ENCODE results near the gene NRAP. TPM values are rescaled to one million over a fixed set of nuclear protein-coding genes. Genes with fewer than 3 reads are reported as not detected.

NRAP gene
- total RNA-seq, 3 donors from 2014 or later = not detected

DNA sequence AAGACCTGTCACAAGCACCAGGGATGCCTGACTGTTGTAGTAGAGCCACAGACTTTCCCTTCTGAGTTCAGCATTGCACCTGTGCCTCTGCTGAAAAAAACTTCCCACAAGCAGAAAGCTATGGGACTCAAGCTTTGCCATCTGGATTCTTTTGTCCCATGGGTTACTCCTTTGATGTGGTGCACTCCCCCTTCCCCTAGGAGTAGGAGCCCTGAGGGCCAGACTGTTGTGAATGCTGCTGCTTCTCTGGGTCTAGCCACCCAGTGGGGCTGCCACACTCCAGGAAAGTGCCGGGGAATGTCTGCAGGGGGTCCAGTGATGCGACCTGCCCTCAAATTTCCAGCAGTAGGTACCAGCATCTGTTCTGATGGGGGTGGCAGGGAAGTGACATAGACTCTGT lies 27.5 kb upstream of the NRAP start:
- no peak for ATAC-seq
- no peak for DNase-seq
- peaks cover 24% of the 10 kb centered on the region for H3K4me1 Mint-ChIP-seq (ENCODE audit: low read depth)
- H3K27me3 Mint-ChIP-seq (ENCODE audit: low read depth) = no peaks in the 10 kb centered on the region
- H3K4me3 Mint-ChIP-seq = no peak overlapping the region
- H3K9me3 Mint-ChIP-seq = peaks cover 53% of the 10 kb centered on the region
- peaks cover 50% of the 10 kb centered on the region for H3K36me3 Mint-ChIP-seq (ENCODE audit: insufficient read depth)

DNA sequence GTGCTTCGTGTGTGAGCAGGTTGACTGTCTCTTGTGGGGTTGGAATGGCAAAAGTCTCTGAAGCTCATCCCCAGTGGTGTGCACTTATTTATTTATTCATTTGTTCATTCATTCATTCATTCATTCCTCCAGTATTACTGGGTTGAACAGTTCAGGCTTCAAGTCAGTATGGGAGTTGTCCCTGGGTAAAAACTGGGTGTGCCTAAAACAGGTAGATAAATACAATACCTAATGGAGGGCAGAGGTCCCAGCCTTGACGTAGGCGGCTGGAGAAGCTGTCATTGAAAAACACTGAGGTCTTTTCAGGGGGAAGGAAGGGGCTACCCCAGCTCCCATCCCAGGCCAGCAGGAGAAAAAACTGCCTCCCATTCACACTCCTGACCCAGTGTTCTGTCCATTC lies 26.9 kb upstream of the NRAP start:
- H3K4me1 Mint-ChIP-seq (ENCODE audit: low read depth) = peaks cover 24% of the 10 kb centered on the region
- H3K9me3 Mint-ChIP-seq = peaks cover 59% of the 10 kb centered on the region
- H3K36me3 Mint-ChIP-seq (ENCODE audit: insufficient read depth) = peaks cover 53% of the 10 kb centered on the region

DNA sequence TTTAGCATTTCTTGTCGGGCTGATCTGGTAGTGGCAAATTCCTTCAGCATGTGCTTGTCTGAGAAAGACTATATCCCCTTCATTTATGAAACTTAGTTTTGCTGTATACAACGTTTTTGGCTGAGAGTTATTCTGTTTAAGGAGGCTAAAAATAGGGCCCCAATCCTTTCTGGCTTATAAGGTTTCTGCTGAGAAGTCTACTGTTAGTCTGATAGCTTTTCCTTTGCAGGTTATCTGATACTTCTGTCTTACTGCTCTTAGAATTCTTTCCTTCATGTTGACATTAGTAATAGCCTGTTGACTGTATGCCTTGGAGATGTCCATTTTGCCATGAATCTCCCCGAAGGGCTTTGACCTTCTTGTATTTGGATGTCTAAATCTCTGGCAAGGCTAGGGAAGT lies 25.7 kb upstream of the NRAP start:
- H3K36me3 Mint-ChIP-seq (ENCODE audit: insufficient read depth) = peaks cover 61% of the 10 kb centered on the region
- H3K27me3 Mint-ChIP-seq (ENCODE audit: low read depth) = no peaks in the 10 kb centered on the region
- DNase-seq (no peak), ATAC-seq (no peak)
- H3K4me3 Mint-ChIP-seq = no peak overlapping the region
- H3K4me1 Mint-ChIP-seq (ENCODE audit: low read depth) = peaks cover 30% of the 10 kb centered on the region
- peaks cover 69% of the 10 kb centered on the region for H3K9me3 Mint-ChIP-seq

More for the DNA sequence above, 26.9 kb upstream of the NRAP start:
- Mint-ChIP-seq H3K27me3 (ENCODE audit: low read depth) (no peaks in the 10 kb centered on the region), H3K4me3 (no peak overlapping the region)
- no peak for ATAC-seq
- no peak for DNase-seq

DNA sequence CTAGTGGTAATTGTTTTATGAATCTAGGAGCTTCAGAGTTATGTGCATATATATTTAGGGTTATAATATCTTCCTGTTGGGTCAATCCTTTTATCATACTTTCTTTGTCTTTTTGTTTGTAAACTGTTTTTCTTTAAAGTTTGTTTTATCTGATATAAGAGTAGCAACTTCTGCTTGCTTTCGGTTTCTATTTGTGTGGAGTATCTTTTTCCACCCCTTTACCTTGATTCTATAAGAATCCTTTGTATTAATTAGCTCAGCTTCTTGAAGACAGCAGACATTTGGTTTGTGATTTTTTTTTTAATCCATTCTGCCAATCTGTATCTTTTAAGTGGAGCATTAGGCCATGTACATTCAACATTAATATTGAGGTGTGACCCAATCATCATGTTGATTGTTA lies 25.2 kb upstream of the NRAP start:
- peaks cover 33% of the 10 kb centered on the region for H3K4me1 Mint-ChIP-seq (ENCODE audit: low read depth)
- no peak overlapping the region for H3K4me3 Mint-ChIP-seq
- peaks cover 65% of the 10 kb centered on the region for H3K36me3 Mint-ChIP-seq (ENCODE audit: insufficient read depth)
- DNase-seq (no peak), ATAC-seq (no peak)
- H3K9me3 Mint-ChIP-seq = peaks cover 74% of the 10 kb centered on the region
- H3K27me3 Mint-ChIP-seq (ENCODE audit: low read depth) = no peaks in the 10 kb centered on the region

DNA sequence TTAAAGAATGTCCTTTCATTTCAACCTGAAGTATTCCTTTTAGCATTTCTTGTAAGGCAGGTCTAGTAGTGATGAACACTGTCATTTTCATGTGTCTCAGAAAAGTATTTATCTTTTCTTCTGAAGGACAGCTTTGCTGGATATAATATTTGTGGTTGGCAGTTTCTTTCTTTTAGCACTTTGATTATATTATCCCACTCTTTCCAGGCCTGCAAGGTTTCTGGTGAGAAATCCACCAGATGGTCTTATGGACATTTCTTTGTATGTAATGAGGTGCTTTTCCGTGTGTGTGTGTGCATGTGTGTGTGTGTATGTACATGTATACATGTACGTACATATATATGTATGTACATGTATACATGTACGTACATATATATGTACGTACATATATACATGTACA lies 23.2 kb upstream of the NRAP start:
- H3K4me1 Mint-ChIP-seq (ENCODE audit: low read depth) = peaks cover 45% of the 10 kb centered on the region
- ATAC-seq = no peak
- no peaks in the 10 kb centered on the region for H3K27me3 Mint-ChIP-seq (ENCODE audit: low read depth)
- DNase-seq = no peak
- H3K9me3 Mint-ChIP-seq = peaks cover 60% of the 10 kb centered on the region
- H3K36me3 Mint-ChIP-seq (ENCODE audit: insufficient read depth) = peaks cover 53% of the 10 kb centered on the region
- H3K4me3 Mint-ChIP-seq = no peak overlapping the region

DNA sequence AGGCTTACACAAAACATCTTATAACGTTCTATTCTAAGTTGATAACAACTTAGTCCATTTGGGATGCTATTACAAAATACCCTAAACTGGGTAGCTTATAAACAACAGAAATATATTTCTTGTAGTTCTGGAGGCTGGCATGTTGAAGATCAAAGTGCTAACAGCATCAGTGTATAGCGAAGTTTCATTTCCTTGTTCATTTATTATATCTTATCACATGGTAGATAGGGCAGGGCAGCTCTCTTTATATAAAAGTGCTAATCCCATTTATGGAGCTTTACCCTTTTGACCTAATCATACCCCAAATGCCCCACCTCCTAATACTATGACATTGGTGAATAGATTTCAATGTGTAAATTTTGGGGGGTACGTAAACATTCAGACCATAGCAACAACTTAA lies 22.2 kb upstream of the NRAP start:
- H3K36me3 Mint-ChIP-seq (ENCODE audit: insufficient read depth) = peaks cover 49% of the 10 kb centered on the region
- no peak for ATAC-seq
- H3K27me3 Mint-ChIP-seq (ENCODE audit: low read depth) = no peaks in the 10 kb centered on the region
- DNase-seq = no peak
- H3K4me3 Mint-ChIP-seq = no peak overlapping the region
- H3K9me3 Mint-ChIP-seq = peaks cover 60% of the 10 kb centered on the region
- peaks cover 55% of the 10 kb centered on the region for H3K4me1 Mint-ChIP-seq (ENCODE audit: low read depth)

DNA sequence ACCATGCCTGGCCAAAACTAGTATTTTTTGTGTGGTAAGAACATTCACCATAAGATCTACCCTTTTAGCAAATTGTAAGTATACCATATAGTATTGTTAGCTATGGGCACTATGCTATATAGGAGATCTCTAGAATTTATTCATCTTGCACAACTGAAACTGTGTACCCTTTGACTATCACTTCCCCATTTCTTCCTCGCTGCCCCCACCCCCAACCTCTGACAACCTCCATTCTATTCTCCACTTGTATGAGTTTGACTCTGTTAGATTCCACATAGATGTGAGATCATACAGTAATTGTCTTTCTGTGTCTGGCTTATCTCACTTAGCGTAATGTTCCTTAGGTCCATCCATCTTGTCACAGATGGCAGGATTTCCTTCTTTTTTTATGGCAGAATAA lies 19.5 kb upstream of the NRAP start:
- Mint-ChIP-seq H3K9me3 (peaks cover 39% of the 10 kb centered on the region), H3K36me3 (ENCODE audit: insufficient read depth) (peaks cover 31% of the 10 kb centered on the region), H3K4me3 (no peak overlapping the region), H3K27me3 (ENCODE audit: low read depth) (no peaks in the 10 kb centered on the region), H3K4me1 (ENCODE audit: low read depth) (peaks cover 54% of the 10 kb centered on the region)
- ATAC-seq = no peak
- no peak for DNase-seq

DNA sequence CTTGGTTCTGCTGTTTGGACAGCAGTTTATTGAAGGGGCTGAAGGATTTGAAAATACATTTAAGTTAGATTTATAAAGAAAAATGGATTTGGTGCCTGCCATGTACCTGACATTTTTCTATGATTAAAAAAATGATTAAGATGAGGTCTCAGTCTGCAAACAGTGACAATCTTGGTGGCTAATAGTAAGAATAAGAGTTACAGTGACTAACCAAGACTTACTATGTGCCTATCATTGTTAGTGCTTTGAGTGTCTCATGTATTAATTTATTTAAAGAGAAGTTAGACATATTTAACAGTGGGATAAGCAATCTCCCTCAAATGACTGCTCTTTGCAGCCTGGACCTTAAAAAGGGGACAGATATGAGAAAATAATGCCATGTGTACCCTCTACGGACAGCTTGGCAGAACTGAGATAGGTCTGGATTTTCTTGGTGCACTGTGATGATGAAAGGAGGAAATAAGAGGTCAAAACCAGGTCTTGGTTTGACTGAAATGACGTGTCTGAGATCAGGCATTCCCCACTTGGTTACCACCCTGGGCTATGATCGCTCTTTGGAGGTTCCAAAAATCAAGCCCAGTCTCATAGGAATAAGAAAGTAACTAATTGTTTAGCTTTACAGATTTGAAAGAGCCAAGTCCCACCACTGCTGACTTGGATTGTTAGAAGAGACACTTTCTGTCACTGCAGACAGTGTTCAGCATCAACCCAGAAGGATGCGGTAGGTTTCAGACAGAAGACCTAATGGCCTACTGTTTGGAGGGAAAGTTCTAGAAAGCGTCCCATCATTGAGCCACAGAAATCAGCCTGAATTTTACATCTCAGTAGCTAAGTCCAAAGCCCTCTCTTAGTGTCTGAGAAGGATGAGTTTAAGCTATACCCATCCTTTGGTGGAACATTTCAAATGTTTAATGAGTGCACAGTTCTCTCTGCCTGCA lies 18.0 kb upstream of the NRAP start:
- ATAC-seq = peak; percentile 39 to 49
- peaks cover 26% of the 10 kb centered on the region for H3K9me3 Mint-ChIP-seq

DNA sequence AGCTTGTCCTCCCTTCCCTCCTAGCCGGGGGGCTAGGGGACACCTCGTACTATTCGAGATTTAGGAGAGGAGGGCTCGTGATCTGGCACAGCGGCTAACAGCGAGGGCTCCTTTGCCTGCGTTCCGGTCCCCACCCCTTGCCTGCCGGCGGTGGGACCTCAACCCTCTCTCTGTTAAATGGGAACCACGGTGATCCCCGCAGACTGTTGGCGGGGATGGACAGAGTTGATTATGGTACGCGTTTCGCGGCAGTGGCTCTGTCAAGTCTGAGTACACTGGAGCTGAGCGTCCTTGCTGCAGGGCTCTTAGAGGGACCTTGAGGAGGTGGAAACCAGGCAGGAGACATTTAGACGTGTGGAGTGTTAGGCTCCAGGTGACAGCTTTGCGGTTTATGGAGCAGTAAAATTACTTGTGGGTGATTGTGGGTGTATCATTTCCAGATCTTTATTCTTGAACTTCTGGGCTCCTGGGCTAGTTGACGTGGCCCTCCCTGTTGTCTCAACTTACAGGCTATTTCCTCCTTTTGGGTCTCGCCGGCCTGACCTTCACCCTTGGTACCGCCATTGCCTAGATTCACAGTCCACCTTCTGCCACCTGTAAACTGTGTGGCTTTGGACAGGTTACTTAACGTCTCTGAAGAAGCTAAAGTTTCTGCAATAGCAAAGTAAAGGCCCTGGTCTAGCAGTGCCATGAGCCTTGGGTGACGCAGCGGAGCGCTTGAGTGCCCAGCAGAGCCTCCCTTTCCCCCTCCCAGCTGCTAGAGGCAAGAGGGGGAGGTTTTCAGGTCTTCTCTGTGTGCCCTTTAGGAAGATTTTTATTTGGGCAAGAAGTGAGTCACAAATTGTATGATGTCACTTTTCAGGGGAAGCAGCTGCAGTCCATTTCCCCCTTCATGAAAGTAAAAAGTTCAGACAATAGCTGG lies 16.6 kb upstream of the NRAP start:
- ATAC-seq = peak; percentile 12 to 16
- H3K9me3 Mint-ChIP-seq = peaks cover 16% of the 10 kb centered on the region
- DNase-seq = peak; percentile 47
- peaks cover 52% of the 10 kb centered on the region for H3K4me1 Mint-ChIP-seq (ENCODE audit: low read depth)
- H3K4me3 Mint-ChIP-seq = peak overlapping the region; percentile 89
- H3K36me3 Mint-ChIP-seq (ENCODE audit: insufficient read depth) = peaks cover 16% of the 10 kb centered on the region
- H3K27me3 Mint-ChIP-seq (ENCODE audit: low read depth) = no peaks in the 10 kb centered on the region

More for the DNA sequence above, 18.0 kb upstream of the NRAP start:
- peaks cover 53% of the 10 kb centered on the region for H3K4me1 Mint-ChIP-seq (ENCODE audit: low read depth)
- DNase-seq = no peak
- peaks cover 23% of the 10 kb centered on the region for H3K36me3 Mint-ChIP-seq (ENCODE audit: insufficient read depth)
- peak overlapping the region; percentile 89 for H3K4me3 Mint-ChIP-seq
- no peaks in the 10 kb centered on the region for H3K27me3 Mint-ChIP-seq (ENCODE audit: low read depth)

DNA sequence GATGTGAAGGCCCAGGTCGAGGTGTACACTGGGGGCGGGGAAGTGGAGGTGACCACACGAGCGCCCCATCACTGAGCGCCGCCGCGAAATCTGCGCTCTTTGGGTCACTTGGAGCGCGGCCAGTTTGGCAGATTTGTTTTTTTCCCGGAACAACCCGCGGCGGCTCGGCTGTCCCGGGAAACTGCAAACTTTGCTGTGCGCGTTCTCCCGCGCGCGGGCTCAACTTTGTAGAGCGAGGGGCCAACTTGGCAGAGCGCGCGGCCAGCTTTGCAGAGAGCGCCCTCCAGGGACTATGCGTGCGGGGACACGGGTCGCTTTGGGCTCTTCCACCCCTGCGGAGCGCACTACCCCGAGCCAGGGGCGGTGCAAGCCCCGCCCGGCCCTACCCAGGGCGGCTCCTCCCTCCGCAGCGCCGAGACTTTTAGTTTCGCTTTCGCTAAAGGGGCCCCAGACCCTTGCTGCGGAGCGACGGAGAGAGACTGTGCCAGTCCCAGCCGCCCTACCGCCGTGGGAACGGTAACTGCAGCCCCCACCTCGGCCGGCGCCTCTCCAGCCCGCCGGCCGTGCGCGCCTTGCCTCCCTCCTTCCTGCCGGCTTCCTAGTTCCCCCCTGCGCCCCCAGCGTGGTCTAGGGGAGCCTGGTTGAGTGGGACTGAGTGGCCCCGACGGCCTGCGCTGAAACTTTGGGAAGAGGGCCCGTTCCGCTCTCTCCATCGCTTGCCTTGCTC lies 15.8 kb upstream of the NRAP start, which contains the start of gene CASP7:
TSS of gene CASP7 (plus strand) at position 450 of the 727 bp plus-strand sequence. CDS start 17,582 bp downstream, outside the sequence.
- Mint-ChIP-seq H3K27me3 (ENCODE audit: low read depth) (no peaks in the 10 kb centered on the region), H3K9me3 (peaks cover 9% of the 10 kb centered on the region), H3K4me3 (peak within 1 kb of the TSS; percentile 89), H3K36me3 (ENCODE audit: insufficient read depth) (peaks cover 11% of the 10 kb centered on the region), H3K4me1 (ENCODE audit: low read depth) (peaks cover 47% of the 10 kb centered on the region)
- DNase-seq (peak; percentile 79), ATAC-seq (peak; percentile 85 to 88)

DNA sequence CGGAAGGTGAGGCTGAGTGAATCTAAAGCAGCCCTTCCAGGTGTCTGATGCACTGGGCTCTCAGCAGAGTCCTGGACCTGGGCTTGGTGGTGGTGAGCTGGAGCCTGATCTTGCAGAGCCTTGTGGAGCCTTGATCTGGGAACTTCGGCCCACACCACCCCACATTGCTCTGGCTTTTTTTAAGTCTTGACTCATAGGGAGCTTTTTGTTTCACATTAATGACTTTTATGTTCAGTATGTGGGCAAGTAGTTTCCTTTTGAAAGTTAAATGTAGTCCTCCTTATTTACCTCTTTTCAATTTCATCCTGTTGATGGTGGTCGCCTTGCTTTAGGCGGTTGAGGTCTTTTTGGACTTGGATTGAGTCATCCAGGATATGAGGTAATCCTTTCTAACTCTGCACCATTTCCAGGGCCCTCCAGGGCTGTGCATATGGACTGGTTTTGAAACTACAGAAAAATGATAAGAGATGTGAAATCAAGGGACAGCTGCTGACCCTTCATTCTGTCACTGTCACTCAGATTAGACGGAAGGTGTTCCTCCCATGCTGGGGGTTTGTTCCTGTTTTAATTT lies 2.9 kb upstream of the NRAP start:
- ATAC-seq = peak; percentile 58 to 65
- peaks cover 4% of the 10 kb centered on the region for H3K4me1 Mint-ChIP-seq (ENCODE audit: low read depth)

DNA sequence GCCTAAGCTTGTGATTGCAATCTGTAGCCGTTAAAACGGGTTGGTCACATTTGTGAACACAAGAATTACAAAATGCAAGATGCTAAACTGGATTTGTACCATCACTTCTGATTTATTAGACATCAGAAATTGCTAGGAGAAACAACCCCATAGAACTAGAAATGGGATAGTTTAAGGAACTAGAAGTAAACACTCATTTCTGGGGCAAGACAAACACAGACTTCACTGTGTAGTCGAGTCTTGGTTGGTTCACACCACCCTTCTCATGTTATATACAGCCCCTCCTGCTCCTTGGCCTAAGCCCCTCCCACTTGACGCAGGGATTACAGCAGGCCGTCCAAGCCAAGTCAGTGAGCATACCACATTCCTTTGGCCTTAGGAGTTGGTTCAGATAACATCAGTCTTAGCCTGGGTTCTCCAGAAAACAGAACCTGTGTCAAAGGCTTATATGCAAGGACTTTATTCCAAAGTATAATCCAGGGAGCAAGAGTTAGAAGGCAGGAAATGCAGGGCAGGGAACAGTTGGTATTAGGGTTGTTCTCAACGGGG lies 2.0 kb upstream of the NRAP start:
- Mint-ChIP-seq H3K4me3 (no peak overlapping the region), H3K27me3 (ENCODE audit: low read depth) (peaks cover 7% of the 10 kb centered on the region), H3K36me3 (ENCODE audit: insufficient read depth) (no peaks in the 10 kb centered on the region), H3K4me1 (ENCODE audit: low read depth) (peaks cover 4% of the 10 kb centered on the region), H3K9me3 (peaks cover 7% of the 10 kb centered on the region)
- ATAC-seq = no peak
- no peak for DNase-seq

More for the DNA sequence above, 2.9 kb upstream of the NRAP start:
- H3K36me3 Mint-ChIP-seq (ENCODE audit: insufficient read depth) = no peaks in the 10 kb centered on the region
- H3K4me3 Mint-ChIP-seq = no peak overlapping the region
- peaks cover 8% of the 10 kb centered on the region for H3K27me3 Mint-ChIP-seq (ENCODE audit: low read depth)
- no peak for DNase-seq
- peaks cover 7% of the 10 kb centered on the region for H3K9me3 Mint-ChIP-seq

DNA sequence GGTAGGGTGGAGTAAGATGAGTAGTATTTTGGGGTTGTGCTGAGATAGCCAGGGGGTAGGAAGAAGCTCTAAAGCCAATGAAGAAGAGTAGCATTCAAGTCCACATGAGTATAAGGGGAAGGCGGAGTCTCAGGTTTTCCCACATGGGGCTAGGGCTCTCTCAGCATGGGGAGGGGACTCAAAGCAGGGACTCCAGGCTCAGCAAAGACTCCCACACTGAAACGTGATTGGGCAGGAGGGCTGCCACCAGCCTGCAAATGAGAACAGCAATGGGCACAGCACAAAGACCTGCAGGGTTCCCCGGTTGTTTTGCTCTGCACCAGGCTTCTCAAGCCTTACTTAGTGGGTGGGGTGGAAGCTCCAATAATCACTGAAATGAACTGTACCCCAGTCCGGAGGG lies 1.5 kb upstream of the NRAP start:
- Mint-ChIP-seq H3K4me1 (ENCODE audit: low read depth) (peaks cover 4% of the 10 kb centered on the region), H3K27me3 (ENCODE audit: low read depth) (peaks cover 7% of the 10 kb centered on the region), H3K4me3 (no peak overlapping the region), H3K9me3 (peaks cover 2% of the 10 kb centered on the region), H3K36me3 (ENCODE audit: insufficient read depth) (no peaks in the 10 kb centered on the region)
- no peak for DNase-seq
- no peak for ATAC-seq
